ENCODE results near the gene TEAD1. TPM values are rescaled to one million over a fixed set of nuclear protein-coding genes. Genes with fewer than 3 reads are reported as not detected.

Gene TEAD1
- total RNA-seq, 2 experiments from 2014 or later, result 5.6 to 10.8 TPM

- BruUV-seq (replicated peaks), result no TSS peak
- H4K20me1 ChIP-seq (ENCODE audit: insufficient read depth, low read length), result no peaks in the 10 kb centered on the region
- H2AFZ ChIP-seq (ENCODE audit: low read length), result no peak overlapping the region
- intact Hi-C loops (cut with micrococcal nuclease; ENCODE audit: unreplicated experiment), result no loop called here
- no peaks in the 10 kb centered on the region for H3K36me3 ChIP-seq (ENCODE audit: insufficient read depth, low read length)
- H3K27ac ChIP-seq (ENCODE audit: low read depth, low read length, poor library complexity, severe bottlenecking), result no peak overlapping the region
- ChIA-PET CTCF (ENCODE audit: unreplicated experiment) (no interaction called here), POLR2A (no interaction called here)
- TF ChIP-seq CTCF (conservative IDR thresholded peaks at IDR 0.05; ENCODE audit: low read length) (no peak), EZH2phosphoT487 (IDR thresholded peaks at IDR 0.05; ENCODE audit: borderline replicate concordance, low read depth, low read length) (no peak)
- no peaks in the 10 kb centered on the region for H3K79me2 ChIP-seq (ENCODE audit: insufficient read depth, low read depth, low read length)
- no peak overlapping the region for H3K4me3 ChIP-seq (ENCODE audit: low read depth, low read length, poor library complexity, severe bottlenecking)
- no peak for DNase-seq (ENCODE audit: low spot score)
- H3K4me1 ChIP-seq (ENCODE audit: insufficient read depth, low read length, poor library complexity, severe bottlenecking), result no peaks in the 10 kb centered on the region
- H3K9me3 ChIP-seq (ENCODE audit: low read length), result no peaks in the 10 kb centered on the region
- no peaks in the 10 kb centered on the region for H3K9me2 ChIP-seq (ENCODE audit: insufficient read depth, low read length)
- H3K4me2 ChIP-seq (ENCODE audit: low read length), result no peak overlapping the region
These were observed 294.6 kb downstream of the TEAD1 start for GRCh38 chr11:12968826-12969225.

- H3K79me2 ChIP-seq (ENCODE audit: insufficient read depth, low read depth, low read length), result no peaks in the 10 kb centered on the region
- no peaks in the 10 kb centered on the region for H3K36me3 ChIP-seq (ENCODE audit: insufficient read depth, low read length)
- no peaks in the 10 kb centered on the region for H4K20me1 ChIP-seq (ENCODE audit: insufficient read depth, low read length)
- POLR2A ChIA-PET, result no interaction called here
- no peaks in the 10 kb centered on the region for H3K9me3 ChIP-seq (ENCODE audit: low read length)
- TF ChIP-seq EZH2phosphoT487 (IDR thresholded peaks at IDR 0.05; ENCODE audit: borderline replicate concordance, low read depth, low read length), result no peak
- TF ChIP-seq CTCF (conservative IDR thresholded peaks at IDR 0.05; ENCODE audit: low read length), result no peak
- no TSS peak for BruUV-seq (replicated peaks)
- H2AFZ ChIP-seq (ENCODE audit: low read length), result no peak overlapping the region
- CTCF ChIA-PET (ENCODE audit: unreplicated experiment), result no interaction called here
- intact Hi-C loops (cut with micrococcal nuclease; ENCODE audit: unreplicated experiment), result no loop called here
- H3K4me1 ChIP-seq (ENCODE audit: insufficient read depth, low read length, poor library complexity, severe bottlenecking), result no peaks in the 10 kb centered on the region
- H3K9me2 ChIP-seq (ENCODE audit: insufficient read depth, low read length), result no peaks in the 10 kb centered on the region
- H3K4me2 ChIP-seq (ENCODE audit: low read length), result no peak overlapping the region
- no peak overlapping the region for H3K27ac ChIP-seq (ENCODE audit: low read depth, low read length, poor library complexity, severe bottlenecking)
- no peak overlapping the region for H3K4me3 ChIP-seq (ENCODE audit: low read depth, low read length, poor library complexity, severe bottlenecking)
- DNase-seq (ENCODE audit: low spot score), result no peak
These were observed 297.7 kb downstream of the TEAD1 start for GRCh38 chr11:12971955-12972354.

- POLR2A ChIA-PET, result no interaction called here
These were observed 299.4 kb downstream of the TEAD1 start for GRCh38 chr11:12973528-12974181.

More at GRCh38 chr11:12973528-12974181, 299.4 kb downstream of the TEAD1 start:
- intact Hi-C loops (cut with micrococcal nuclease; ENCODE audit: unreplicated experiment), result no loop called here
- no peaks in the 10 kb centered on the region for H3K4me1 ChIP-seq (ENCODE audit: insufficient read depth, low read length, poor library complexity, severe bottlenecking)
- no TSS peak for BruUV-seq (replicated peaks)
- DNase-seq (ENCODE audit: low spot score), result no peak
- H3K9me3 ChIP-seq (ENCODE audit: low read length), result no peaks in the 10 kb centered on the region
- CTCF ChIA-PET (ENCODE audit: unreplicated experiment), result no interaction called here
- H3K27ac ChIP-seq (ENCODE audit: low read depth, low read length, poor library complexity, severe bottlenecking), result no peak overlapping the region
- H2AFZ ChIP-seq (ENCODE audit: low read length), result no peak overlapping the region
- H3K9me2 ChIP-seq (ENCODE audit: insufficient read depth, low read length), result no peaks in the 10 kb centered on the region
- no peaks in the 10 kb centered on the region for H4K20me1 ChIP-seq (ENCODE audit: insufficient read depth, low read length)
- H3K36me3 ChIP-seq (ENCODE audit: insufficient read depth, low read length), result no peaks in the 10 kb centered on the region
- no peaks in the 10 kb centered on the region for H3K79me2 ChIP-seq (ENCODE audit: insufficient read depth, low read depth, low read length)
- no peak overlapping the region for H3K4me2 ChIP-seq (ENCODE audit: low read length)
- no peak for TF ChIP-seq EZH2phosphoT487 (IDR thresholded peaks at IDR 0.05; ENCODE audit: borderline replicate concordance, low read depth, low read length)
- TF ChIP-seq CTCF (conservative IDR thresholded peaks at IDR 0.05; ENCODE audit: low read length), result no peak
- no peak overlapping the region for H3K4me3 ChIP-seq (ENCODE audit: low read depth, low read length, poor library complexity, severe bottlenecking)
